Left forelimb (tissue), 1 donor: Measurements from ENCODE around the gene PARP8.

Source experiments
- DNase-seq: peaks from one replicate; pipeline ENCODE4 v3.0.0-alpha.2; 2018; ENCODE audit warnings: low spot score

Gene PARP8

GRCh38 chr5:50854082-50854481 lies 187.6 kb downstream of the PARP8 start:
- DNase-seq: no peak

GRCh38 chr5:50855001-50855400 lies 188.6 kb downstream of the PARP8 start:
- DNase-seq: no peak

GRCh38 chr5:50856401-50857119 lies 190.1 kb downstream of the PARP8 start:
- DNase-seq: no peak

- DNase-seq: no peak
Observed at GRCh38 chr5:50863534-50864170, 197.2 kb downstream of the PARP8 start.

GRCh38 chr5:50864466-50864865 lies 198.0 kb downstream of the PARP8 start:
- DNase-seq: no peak

- DNase-seq: no peak
Observed at GRCh38 chr5:50866415-50866814, 200.0 kb downstream of the PARP8 start.

GRCh38 chr5:50867140-50867539 lies 200.7 kb downstream of the PARP8 start:
- DNase-seq: no peak

- no peak for DNase-seq
Observed at GRCh38 chr5:50873595-50874277, 207.3 kb downstream of the PARP8 start.

- no peak for DNase-seq
Observed at GRCh38 chr5:50874306-50875001, 208.0 kb downstream of the PARP8 start.

- DNase-seq: no peak
Observed at GRCh38 chr5:50875002-50875344, 208.5 kb downstream of the PARP8 start.

GRCh38 chr5:50878470-50878869 lies 212.0 kb downstream of the PARP8 start:
- no peak for DNase-seq

- no peak for DNase-seq
Observed at GRCh38 chr5:50881407-50881806, 215.0 kb downstream of the PARP8 start.

GRCh38 chr5:50886657-50887345 lies 220.4 kb downstream of the PARP8 start:
- no peak for DNase-seq

- DNase-seq: no peak
Observed at GRCh38 chr5:50887889-50888633, 221.6 kb downstream of the PARP8 start.

GRCh38 chr5:50888751-50889150 lies 222.3 kb downstream of the PARP8 start:
- no peak for DNase-seq

GRCh38 chr5:50889790-50890189 lies 223.4 kb downstream of the PARP8 start:
- no peak for DNase-seq
